Skin of body (tissue), 2 donors: ENCODE results near the gene MED13L. TPM values are rescaled to one million over a fixed set of nuclear protein-coding genes. Genes with fewer than 3 reads are reported as not detected.

Experiments used
- DNase-seq: peaks from one replicate; lab custom pipeline; 2025; lab: John Stamatoyannopoulos, UW
- total RNA-seq: library from RNA; depleted of rRNA; stranded (reverse); fragments of >200 nt; gene quantifications from one replicate; pipeline ENCODE4 v1.2.3, GENCODE V29; 2014

Gene MED13L
- total RNA-seq, 1 donor from 2014 or later = 171 TPM

GRCh38 chr12:116184763-116185162 lies 92.7 kb downstream of the MED13L start:
- no peak for DNase-seq

DNA sequence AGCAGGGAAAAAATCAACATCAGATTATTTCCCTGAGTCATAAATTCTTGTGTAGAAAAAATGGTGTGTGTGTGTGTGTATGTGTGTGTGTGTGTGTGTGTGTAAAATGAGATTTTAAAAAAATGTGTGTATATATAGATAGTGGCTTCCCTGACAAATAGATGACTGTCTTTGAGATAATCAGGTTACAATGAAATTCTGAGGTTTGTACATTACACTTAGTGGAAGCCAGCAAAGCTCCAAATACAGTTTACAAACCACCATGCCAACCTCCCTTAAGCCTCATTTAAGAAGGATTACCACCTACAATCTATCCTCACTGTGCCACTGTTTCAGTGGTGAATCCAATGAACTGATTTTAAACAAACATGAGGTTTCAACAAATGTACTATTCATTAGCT lies 93.8 kb downstream of the MED13L start:
- DNase-seq = no peak

- no peak for DNase-seq
Observed at GRCh38 chr12:116182359-116183063, 95.0 kb downstream of the MED13L start.

DNA sequence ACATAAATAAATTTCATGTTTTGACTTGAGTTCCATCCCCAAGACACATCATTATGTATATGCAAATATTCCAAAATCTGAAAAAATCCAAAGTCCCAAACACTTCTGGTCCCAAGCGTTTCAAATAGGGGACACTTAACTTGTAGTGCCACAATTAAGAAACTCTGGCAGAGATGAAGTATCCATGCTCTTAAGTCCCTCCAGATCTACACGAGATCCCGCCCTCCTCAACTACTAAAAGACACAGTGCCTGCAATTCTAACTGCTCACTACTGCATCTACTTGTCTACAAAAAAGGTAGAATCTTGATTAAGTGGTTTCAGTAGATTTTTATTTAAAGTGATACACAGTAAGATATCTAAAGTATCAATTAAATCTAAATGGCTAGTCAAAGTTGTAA lies 97.0 kb downstream of the MED13L start:
- DNase-seq = no peak

DNA sequence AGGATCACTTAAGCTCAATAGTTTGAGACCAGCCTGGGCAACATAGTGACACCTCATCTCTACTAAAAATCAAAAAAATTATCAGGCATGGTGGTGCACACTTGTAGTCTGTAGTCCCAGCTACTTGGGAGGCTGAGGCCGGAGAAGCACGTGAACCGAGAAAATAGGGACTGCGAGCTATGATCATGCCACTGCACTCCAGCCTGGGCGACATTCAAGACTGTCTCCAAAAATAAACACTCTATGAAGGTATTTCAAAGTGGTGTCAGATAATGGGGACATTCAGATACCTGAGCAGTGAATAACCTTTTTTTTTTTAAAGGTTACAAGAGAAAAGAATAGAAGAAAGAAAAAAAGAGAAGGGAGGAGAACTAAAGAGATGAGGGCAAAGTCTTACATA lies 98.1 kb downstream of the MED13L start:
- no peak for DNase-seq

GRCh38 chr12:116177017-116177416 lies 100.5 kb downstream of the MED13L start:
- DNase-seq = no peak

DNA sequence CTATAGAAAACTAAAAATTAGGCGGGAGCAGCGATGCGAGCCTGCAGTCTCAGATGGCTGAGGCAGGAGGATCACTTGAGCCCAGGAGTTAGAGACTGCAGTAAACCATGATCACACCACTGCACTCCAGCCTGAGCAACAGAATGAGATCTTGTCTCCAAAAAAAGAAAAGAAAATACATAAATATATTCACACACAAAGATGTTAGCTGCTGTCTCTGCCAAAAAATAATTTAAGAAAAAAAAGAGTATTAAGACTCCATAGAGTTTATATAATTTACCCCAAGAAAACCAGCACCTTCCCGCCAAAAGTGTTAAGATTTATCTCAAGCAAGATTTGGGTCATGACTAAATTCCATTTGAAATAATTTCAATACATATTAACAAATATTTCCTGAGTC lies 102.6 kb downstream of the MED13L start:
- no peak for DNase-seq

DNA sequence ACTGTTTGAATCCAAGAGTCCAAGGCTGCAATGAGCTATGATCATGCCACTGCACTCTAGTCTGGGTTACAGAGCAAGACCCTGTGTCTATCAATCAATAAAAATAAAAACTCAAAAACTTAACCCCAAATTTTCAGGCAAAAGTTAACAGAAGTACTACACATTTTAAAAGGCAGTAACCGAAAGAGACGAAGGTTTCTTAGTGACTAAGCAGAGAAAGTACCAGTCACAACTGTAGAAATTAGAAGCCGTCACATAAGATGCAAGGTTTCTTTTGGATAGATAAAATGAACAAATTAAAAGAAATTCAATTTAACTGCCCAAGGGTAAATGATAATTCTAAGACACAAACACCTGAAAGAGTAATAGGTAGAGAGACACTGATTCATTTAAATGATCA lies 103.5 kb downstream of the MED13L start:
- no peak for DNase-seq

DNA sequence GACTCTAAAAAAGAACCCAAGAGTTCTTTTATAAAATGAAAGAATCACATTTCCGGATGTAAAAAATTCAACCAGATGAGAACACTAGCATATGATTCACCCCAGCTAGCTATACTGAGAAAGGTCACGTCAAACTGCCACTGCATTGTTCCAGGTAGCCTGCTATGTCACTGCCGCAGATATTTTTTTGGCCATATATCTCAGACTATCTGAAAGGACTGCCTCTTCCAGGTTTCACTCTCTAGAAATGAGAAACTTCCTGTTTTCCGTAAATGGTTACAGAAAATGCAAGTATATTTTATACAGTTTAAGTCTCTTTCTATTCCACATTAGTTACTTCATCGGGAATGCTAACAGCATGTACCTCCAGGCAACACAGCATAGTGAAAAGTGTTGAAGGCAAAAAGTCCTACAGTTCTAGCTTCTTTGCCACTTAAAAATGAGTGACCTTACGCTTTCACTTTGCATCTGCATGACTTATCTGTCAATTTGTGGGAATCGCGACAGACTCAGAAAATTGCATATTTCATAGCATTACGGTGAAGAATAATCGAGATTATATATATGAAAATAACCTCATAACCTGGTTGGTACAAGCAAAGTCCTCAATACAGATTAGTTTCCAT lies 105.2 kb downstream of the MED13L start:
- DNase-seq = no peak

GRCh38 chr12:116171549-116171948 lies 105.9 kb downstream of the MED13L start:
- no peak for DNase-seq

DNA sequence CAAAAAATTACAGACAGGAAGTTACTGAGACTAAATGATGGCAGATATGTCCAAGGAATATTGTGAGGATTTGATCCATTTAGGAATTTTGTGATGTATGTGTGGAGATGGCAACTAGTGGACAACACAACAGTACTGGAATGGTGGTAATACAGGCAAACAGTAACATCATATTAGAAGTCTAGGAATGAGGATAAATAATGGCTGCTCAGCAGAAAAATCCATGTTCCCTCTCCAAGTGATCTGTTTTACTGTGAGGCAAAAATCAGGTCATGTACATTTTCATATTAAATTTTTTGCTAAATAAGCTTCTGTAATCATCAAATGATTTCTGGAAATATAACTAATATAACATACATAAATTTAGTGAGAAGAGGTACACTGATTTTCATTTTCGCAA lies 108.4 kb downstream of the MED13L start:
- no peak for DNase-seq

DNA sequence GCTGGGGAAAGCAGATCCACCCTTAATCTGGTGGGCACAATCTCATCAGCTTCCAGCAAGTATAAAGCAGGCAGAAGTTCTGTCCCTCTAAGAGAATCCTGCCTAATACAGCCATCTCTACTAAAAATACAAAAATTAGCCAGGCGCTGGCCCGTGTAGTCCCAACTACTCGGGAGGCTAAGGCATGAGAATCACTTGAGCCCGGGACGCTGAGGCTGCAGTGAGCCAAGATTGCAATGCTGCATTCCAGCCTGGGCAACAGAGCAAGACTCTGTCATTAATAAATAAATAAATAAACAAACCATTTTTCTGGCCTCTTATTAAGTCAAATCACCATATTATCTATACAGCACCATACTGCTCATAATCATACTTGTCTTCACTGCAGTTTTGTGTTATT lies 111.2 kb downstream of the MED13L start:
- DNase-seq = no peak

DNA sequence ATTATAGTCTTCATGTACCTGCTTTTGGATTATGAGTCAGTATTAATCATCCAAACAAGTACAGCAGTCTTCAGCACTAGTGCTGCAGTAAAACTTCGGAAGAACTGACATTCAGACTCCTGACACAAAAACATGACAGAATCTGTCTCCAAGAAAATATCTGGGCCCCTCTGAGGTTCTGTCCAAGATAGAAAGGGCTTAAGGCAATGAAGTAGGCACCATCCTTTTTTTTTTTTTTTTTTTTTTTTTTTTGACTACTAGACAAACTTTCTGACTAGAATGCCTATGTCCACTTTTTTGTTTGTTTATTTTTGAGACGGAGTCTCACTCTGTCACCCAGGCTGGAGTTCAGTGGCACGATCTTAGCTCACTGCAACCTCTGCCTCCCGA lies 112.5 kb downstream of the MED13L start:
- DNase-seq = no peak

DNA sequence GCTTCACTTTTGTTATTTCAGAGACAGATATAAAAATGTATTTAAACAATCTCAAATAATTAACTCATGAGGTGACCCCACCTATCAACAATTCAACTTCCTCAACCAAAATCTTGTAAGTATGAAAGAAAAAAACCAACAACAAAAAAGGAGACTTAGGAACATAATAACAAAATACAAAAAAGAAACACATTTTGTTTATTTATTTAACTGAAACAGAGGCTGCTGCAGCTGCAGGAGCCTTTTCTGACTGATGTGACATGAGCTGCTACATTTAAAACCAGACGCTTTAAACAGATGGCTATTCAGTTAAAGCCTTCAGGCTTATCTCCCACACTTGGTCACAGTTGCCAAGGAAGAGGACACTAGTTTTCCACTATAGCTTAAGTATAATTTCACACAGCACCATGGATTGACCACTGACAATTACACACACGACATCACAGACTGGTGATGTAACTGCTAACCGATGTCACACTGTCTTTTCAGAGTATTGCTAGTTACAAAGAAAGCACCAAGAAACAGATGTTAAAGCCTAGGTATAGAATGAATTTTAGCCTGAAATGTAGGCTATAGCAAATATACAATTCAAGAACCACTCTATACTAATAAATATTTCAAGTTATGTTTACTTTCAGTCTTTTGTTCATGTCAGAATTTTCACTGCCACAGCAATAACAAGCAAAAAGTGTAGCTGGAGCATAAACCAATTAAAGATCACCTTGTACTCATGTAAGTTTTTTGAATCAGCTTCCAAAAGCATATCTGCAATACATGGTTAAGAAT lies 113.0 kb downstream of the MED13L start:
- DNase-seq = peak; percentile 28

- DNase-seq = no peak
Observed at GRCh38 chr12:116162071-116162470, 115.4 kb downstream of the MED13L start.

GRCh38 chr12:116161588-116161987 lies 115.9 kb downstream of the MED13L start:
- DNase-seq = no peak

DNA sequence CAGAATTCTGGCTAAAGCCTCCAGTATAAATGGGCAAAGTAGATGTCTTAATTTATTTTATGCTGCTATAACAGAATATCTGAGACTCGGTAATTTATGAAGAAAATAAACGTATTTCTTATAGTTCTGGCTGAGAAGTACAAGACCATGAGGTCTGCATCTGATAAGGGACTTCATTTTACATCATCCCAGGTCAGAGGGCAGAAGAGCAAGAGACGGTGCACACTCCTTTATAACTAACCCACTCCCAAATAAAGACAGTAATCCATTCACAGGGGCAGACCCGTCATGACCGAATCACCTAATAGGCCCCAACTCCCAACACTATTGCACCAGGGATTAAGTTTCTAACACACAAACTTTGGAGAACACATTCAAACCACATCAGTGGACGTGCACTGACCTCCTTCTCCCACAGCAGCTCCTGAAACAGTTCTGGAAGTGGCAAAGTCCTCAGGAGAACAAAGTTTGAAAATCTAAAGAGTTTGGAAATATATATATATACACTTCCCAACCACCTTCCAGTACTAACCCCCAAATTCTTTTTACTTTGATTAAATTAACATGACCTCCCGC lies 116.5 kb downstream of the MED13L start:
- DNase-seq = no peak

DNA sequence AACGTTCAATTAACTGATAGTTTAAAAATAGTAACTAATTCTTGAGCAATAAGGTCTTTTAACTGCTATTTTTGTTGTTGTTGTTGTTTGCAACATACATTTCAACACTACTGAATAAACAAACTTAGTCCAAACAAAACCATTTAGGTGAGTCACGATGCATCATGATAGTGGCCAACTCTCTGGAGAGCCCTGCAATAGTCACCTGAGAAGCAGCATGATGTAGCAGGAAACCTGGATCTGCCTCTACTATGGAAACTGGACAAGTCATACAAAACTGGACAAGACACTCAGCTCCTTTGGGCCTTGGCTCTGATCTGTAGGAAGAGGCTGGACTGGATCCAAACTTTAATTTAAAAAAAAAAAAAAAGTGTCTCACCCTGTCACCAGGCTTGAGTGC lies 117.3 kb downstream of the MED13L start:
- no peak for DNase-seq

DNA sequence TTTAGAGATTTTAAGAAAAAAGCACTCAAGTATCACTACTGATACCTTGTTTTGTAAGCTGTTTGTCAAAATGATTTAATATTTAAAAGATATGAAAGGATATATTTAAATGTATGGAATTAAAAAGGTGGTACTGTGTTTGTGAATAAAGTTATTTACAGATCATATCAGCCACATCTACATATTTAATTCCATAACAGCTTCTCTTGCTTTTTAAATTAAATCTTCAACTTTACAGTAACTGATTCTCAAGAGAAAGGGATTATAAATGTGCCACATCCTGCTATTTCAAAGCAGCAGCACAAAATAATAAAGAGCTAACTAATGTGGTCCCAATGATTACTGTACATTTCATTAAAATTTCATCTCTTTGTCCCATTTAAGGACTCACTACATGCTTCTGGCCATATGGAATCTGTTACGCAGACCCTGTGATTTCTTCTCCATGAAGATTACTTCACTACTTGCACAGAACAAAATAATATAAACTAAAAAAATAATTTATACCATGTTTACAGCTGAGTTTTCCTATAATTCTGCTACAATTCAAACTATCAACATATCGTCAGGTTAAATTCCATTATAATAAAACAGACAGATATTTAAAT lies 117.8 kb downstream of the MED13L start:
- peak; percentile 63 for DNase-seq

DNA sequence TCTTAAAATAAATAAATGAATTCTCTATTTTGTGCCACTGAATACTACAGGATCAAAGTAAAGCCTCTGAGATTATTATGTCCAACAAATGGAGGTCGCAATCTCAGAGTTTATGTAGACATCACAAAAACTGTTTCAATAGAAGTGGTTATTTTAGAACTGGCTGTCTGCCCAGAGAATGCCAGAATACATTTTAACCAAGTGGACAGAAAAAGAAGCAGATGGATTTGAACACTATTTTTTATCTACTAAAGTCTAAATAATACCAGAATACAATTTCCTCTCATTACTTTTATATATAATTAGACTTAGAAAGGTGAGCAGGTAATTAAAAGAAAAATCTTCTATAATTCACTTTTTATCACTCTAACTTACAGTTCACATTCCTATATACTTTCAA lies 118.3 kb downstream of the MED13L start:
- DNase-seq = peak; percentile 20

- no peak for DNase-seq
Observed at GRCh38 chr12:116157845-116158267, 119.6 kb downstream of the MED13L start.

- no peak for DNase-seq
Observed at GRCh38 chr12:116156614-116157013, 120.9 kb downstream of the MED13L start.
